B cell (primary cell): Measurements from ENCODE around the gene FAM120AOS.

ENCODE experiments used
- CTCF ChIP-seq: fragments of 200-600 bp; IDR thresholded peaks from one replicate; pipeline ENCODE4 v1.8.0; 2022; ENCODE audit warnings: antibody characterized with exemption, mild to moderate bottlenecking
- EZH2 ChIP-seq: IDR thresholded peaks from 2 replicates; pipeline ENCODE4 v1.6.1; 2012; ENCODE audit warnings: borderline replicate concordance, low read depth, mild to moderate bottlenecking, moderate library complexity, low read length; ENCODE audit not compliant: insufficient read depth, poor library complexity, severe bottlenecking

- TF ChIP-seq CTCF (no peak), EZH2 (no peak)
These were observed 48.0 kb upstream of the FAM120AOS start for GRCh38 chr9:93501406-93501805.
